ENCODE measurements around the gene PROX1. TPM values are rescaled to one million over a fixed set of nuclear protein-coding genes. Genes with fewer than 3 reads are reported as not detected.

PROX1 gene
- polyA plus RNA-seq, 1 experiment: 0.07 TPM

GRCh38 chr1:213947200-213947801 is 40.5 kb upstream of the PROX1 start:
- CTCF ChIA-PET: no interaction called here
- H3K4me3 ChIP-seq (ENCODE audit: low read depth, low read length): no peak overlapping the region
- TF ChIP-seq CTCF (IDR thresholded peaks at IDR 0.05; ENCODE audit: low read depth, low read length): no peak

GRCh38 chr1:213951876-213952275 is 35.9 kb upstream of the PROX1 start:
- Histone ChIP-seq H3K9me3 (ENCODE audit: control insufficient read depth, insufficient read depth, low read length) (no peaks in the 10 kb centered on the region), H3K27ac (ENCODE audit: low read depth, low read length) (no peak overlapping the region), H3K4me3 (ENCODE audit: low read depth, low read length) (no peak overlapping the region), H3K27me3 (ENCODE audit: control insufficient read depth, insufficient read depth, low read length) (no peaks in the 10 kb centered on the region)
- TF ChIP-seq CTCF (IDR thresholded peaks at IDR 0.05; ENCODE audit: low read depth, low read length): no peak
- POLR2A ChIA-PET: no interaction called here
- no peak for DNase-seq (ENCODE audit: low read depth, low spot score)
- CTCF ChIA-PET: no interaction called here

More at GRCh38 chr1:213947200-213947801, 40.5 kb upstream of the PROX1 start:
- no peaks in the 10 kb centered on the region for H3K27me3 ChIP-seq (ENCODE audit: control insufficient read depth, insufficient read depth, low read length)
- no peak overlapping the region for H3K27ac ChIP-seq (ENCODE audit: low read depth, low read length)
- POLR2A ChIA-PET: no interaction called here
- H3K9me3 ChIP-seq (ENCODE audit: control insufficient read depth, insufficient read depth, low read length): no peaks in the 10 kb centered on the region
- DNase-seq (ENCODE audit: low read depth, low spot score): no peak

GRCh38 chr1:213953806-213954205 is 34.0 kb upstream of the PROX1 start:
- ChIA-PET CTCF (no interaction called here), POLR2A (no interaction called here)
- no peak for TF ChIP-seq CTCF (IDR thresholded peaks at IDR 0.05; ENCODE audit: low read depth, low read length)

GRCh38 chr1:213956295-213956770 is 31.4 kb upstream of the PROX1 start:
- CTCF ChIA-PET: no interaction called here

More at GRCh38 chr1:213953806-213954205, 34.0 kb upstream of the PROX1 start:
- Histone ChIP-seq H3K27me3 (ENCODE audit: control insufficient read depth, insufficient read depth, low read length) (no peaks in the 10 kb centered on the region), H3K9me3 (ENCODE audit: control insufficient read depth, insufficient read depth, low read length) (no peaks in the 10 kb centered on the region), H3K27ac (ENCODE audit: low read depth, low read length) (no peak overlapping the region), H3K4me3 (ENCODE audit: low read depth, low read length) (no peak overlapping the region)
- DNase-seq (ENCODE audit: low read depth, low spot score): no peak

More at GRCh38 chr1:213956295-213956770, 31.4 kb upstream of the PROX1 start:
- Histone ChIP-seq H3K27me3 (ENCODE audit: control insufficient read depth, insufficient read depth, low read length) (no peaks in the 10 kb centered on the region), H3K27ac (ENCODE audit: low read depth, low read length) (no peak overlapping the region), H3K9me3 (ENCODE audit: control insufficient read depth, insufficient read depth, low read length) (no peaks in the 10 kb centered on the region), H3K4me3 (ENCODE audit: low read depth, low read length) (no peak overlapping the region)
- no peak for DNase-seq (ENCODE audit: low read depth, low spot score)
- TF ChIP-seq CTCF (IDR thresholded peaks at IDR 0.05; ENCODE audit: low read depth, low read length): no peak
- POLR2A ChIA-PET: no interaction called here

All from AG04450 (cell line).